Measurements from ENCODE around the gene BIN2.
"Not testable (repeated sequence)": the region's sequence is repeated elsewhere in the genome, so short reads cannot be mapped to it uniquely, and the experiment has no call there.

BIN2 gene

GRCh38 chr12:51307655-51308593, 16.1 kb downstream of the BIN2 start:
- no peak for DNase-seq

GRCh38 chr12:51306507-51306906, 17.5 kb downstream of the BIN2 start:
- DNase-seq: no peak

GRCh38 chr12:51300768-51301167, 23.2 kb downstream of the BIN2 start:
- DNase-seq: not testable (repeated sequence)

- DNase-seq: no peak
Measured at GRCh38 chr12:51295651-51296050, 28.3 kb downstream of the BIN2 start.

GRCh38 chr12:51294097-51294496, 29.9 kb downstream of the BIN2 start:
- not testable (repeated sequence) for DNase-seq

- no peak for DNase-seq
Measured at GRCh38 chr12:51293696-51294095, 30.3 kb downstream of the BIN2 start.

GRCh38 chr12:51291603-51292513, 32.1 kb downstream of the BIN2 start:
- DNase-seq: not testable (repeated sequence)

- DNase-seq: no peak
Measured at GRCh38 chr12:51285843-51286242, 38.1 kb downstream of the BIN2 start.

- DNase-seq: no peak
Measured at GRCh38 chr12:51281202-51281924, 42.6 kb downstream of the BIN2 start.

GRCh38 chr12:51275088-51275487, 48.9 kb downstream of the BIN2 start:
- DNase-seq: no peak

GRCh38 chr12:51272810-51273209, 51.2 kb downstream of the BIN2 start:
- not testable (repeated sequence) for DNase-seq

GRCh38 chr12:51270951-51271518, 52.9 kb downstream of the BIN2 start:
- DNase-seq: no peak

- DNase-seq: peak; percentile 45
Measured at GRCh38 chr12:51270067-51270950, 53.7 kb downstream of the BIN2 start, which contains the start of gene SMAGP. Gene SMAGP (minus strand): TSS chr12:51270415. CDS start chr12:51269278, 1,137 bp downstream.

GRCh38 chr12:51269174-51270066, 54.6 kb downstream of the BIN2 start:
- DNase-seq: peak; percentile 58

- no peak for DNase-seq
Measured at GRCh38 chr12:51265024-51265423, 59.0 kb downstream of the BIN2 start.

GRCh38 chr12:51264297-51264696, 59.7 kb downstream of the BIN2 start:
- DNase-seq: no peak

- DNase-seq: no peak
Measured at GRCh38 chr12:51263341-51263740, 60.6 kb downstream of the BIN2 start.

- DNase-seq: no peak
Measured at GRCh38 chr12:51262758-51263177, 61.2 kb downstream of the BIN2 start.

- DNase-seq: not testable (repeated sequence)
Measured at GRCh38 chr12:51259600-51259999, 64.4 kb downstream of the BIN2 start.

GRCh38 chr12:51254536-51254935, 69.4 kb downstream of the BIN2 start:
- no peak for DNase-seq
